Ovary (tissue), 3 donors: ENCODE data around the gene PKN3.

Experiments used
- CTCF ChIP-seq, 3 donors: fragments of 450-650 bp in 2 of 3; fragments of 200-600 bp in 1 of 3; IDR thresholded peaks; one replicate each; pipeline versions ENCODE4 v1.5.1 to v1.8.0; 2016 to 2022; ENCODE audit warnings: antibody characterized with exemption in 3 of 3, mild to moderate bottlenecking in 1 of 3
- EP300 ChIP-seq: sonication (generic); formaldehyde crosslinking; IDR thresholded peaks from one replicate; pipeline ENCODE4 v1.6.1; 2017; ENCODE audit warnings: antibody characterized with exemption
- donor health status: DM: no; HTN: no; CAD: no.

DNA sequence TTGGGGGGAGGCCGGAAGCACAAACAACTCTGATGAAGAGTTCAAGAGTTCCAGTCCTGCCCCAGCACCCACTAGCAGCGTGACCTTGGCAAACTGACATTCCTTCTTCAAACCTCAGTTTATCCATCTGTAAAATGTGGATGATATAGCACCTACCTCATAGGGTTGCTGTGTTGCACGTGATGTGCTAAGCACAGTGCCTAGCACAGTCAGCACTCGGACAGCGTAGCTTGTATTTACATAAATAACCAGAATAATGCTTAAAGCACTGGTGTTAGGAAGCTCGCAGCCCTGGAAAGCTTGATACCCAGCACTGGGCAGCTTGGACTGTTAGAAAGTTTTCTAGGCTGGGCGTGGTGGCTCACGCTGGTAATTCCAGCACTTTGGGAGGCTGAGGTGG, 5.1 kb downstream of the PKN3 start:
- TF ChIP-seq EP300 (no peak), CTCF (IDR thresholded peaks at IDR 0.05) (no peak)
